SK-N-SH (cell line): ENCODE data around the gene ARHGAP26. TPM values are rescaled to one million over a fixed set of nuclear protein-coding genes. Genes with fewer than 3 reads are reported as not detected.

ENCODE experiments used
- CTCF ChIA-PET: fragments of 300-600, 350-600 bp; formaldehyde crosslinking; extraction: SDS; loops from one replicate; lab custom pipeline; 2021; lab: Yijun Ruan, JAX
- POLR2A ChIA-PET: fragments of 350-600 bp; sonication (Branson Sonifier 250); formaldehyde crosslinking; extraction: SDS; loops from one replicate; lab custom pipeline; 2020; ENCODE audit warnings: antibody characterized with exemption, inconsistent platforms; lab: Yijun Ruan, JAX
- DNase-seq: peaks from one replicate; pipeline ENCODE4 v3.0.0; 2012
- H2AFZ ChIP-seq: fragments of 200-600 bp; sonication (generic); 2 replicates; pipeline ENCODE4 v1.8.1; 2016; ENCODE audit warnings: antibody characterized with exemption, mild to moderate bottlenecking, low read depth
- H3F3A ChIP-seq: fragments of 200-600 bp; sonication (generic); replicated peaks from 2 replicates; pipeline ENCODE3; 2016; ENCODE audit warnings: antibody characterized with exemption, mild to moderate bottlenecking; ENCODE audit not compliant: insufficient read depth
- H3K27ac ChIP-seq, 2 experiments: fragments of 200-500 bp in 1 of 2; fragments of 200-600 bp in 1 of 2; sonication (Bioruptor generic) in 1 of 2; sonication (generic), shearing (Covaris generic) in 1 of 2; 2 replicates each; pipeline versions ENCODE4 v1.5.1 to v1.6.1; 2014 to 2016; ENCODE audit warnings: low read depth in 2 of 2, inconsistent platforms in 1 of 2, low read length in 1 of 2, mild to moderate bottlenecking in 1 of 2, mixed read lengths in 1 of 2
- H3K27me3 ChIP-seq: fragments of 200-600 bp; sonication (generic), shearing (Covaris generic); 2 replicates; pipeline ENCODE4 v1.6.1; 2016; ENCODE audit warnings: mixed run types; ENCODE audit not compliant: insufficient read depth
- H3K36me3 ChIP-seq, 2 experiments: fragments of 200-500 bp in 1 of 2; fragments of 200-600 bp in 1 of 2; sonication (Bioruptor generic) in 1 of 2; sonication (generic) in 1 of 2; replicated peaks in 1 of 2; 2 replicates each; pipeline versions ENCODE3 to v1.5.1; 2014 to 2016; ENCODE audit warnings: low read length in 1 of 2, mild to moderate bottlenecking in 1 of 2; ENCODE audit not compliant: insufficient read depth in 2 of 2, control insufficient read depth in 1 of 2
- H3K4me1 ChIP-seq, 2 experiments: fragments of 200-500 bp in 1 of 2; fragments of 200-600 bp in 1 of 2; sonication (Bioruptor generic) in 1 of 2; sonication (generic), shearing (Covaris generic) in 1 of 2; 2 replicates each; pipeline versions ENCODE4 v1.5.1 to v1.6.1; 2014 to 2016; ENCODE audit warnings: low read depth in 1 of 2, low read length in 1 of 2, mixed run types in 1 of 2; ENCODE audit not compliant: insufficient read depth in 2 of 2, control insufficient read depth in 1 of 2
- H3K4me2 ChIP-seq: fragments of 200-600 bp; sonication (generic), shearing (Covaris generic); 2 replicates; pipeline ENCODE4 v1.6.1; 2017; ENCODE audit warnings: mixed run types
- H3K4me3 ChIP-seq, 2 experiments: fragments of 200-500 bp in 1 of 2; fragments of 200-600 bp in 1 of 2; sonication (Bioruptor generic) in 1 of 2; sonication (generic), shearing (Covaris generic) in 1 of 2; 2 replicates each; pipeline versions ENCODE4 v1.5.1 to v1.8.1; 2014 to 2016; ENCODE audit warnings: low read depth in 2 of 2, inconsistent platforms in 1 of 2, low read length in 1 of 2, mild to moderate bottlenecking in 1 of 2, mixed read lengths in 1 of 2, moderate library complexity in 1 of 2
- H3K79me2 ChIP-seq: fragments of 200-600 bp; sonication (generic); 2 replicates; pipeline ENCODE4 v1.8.1; 2017; ENCODE audit warnings: mild to moderate bottlenecking; ENCODE audit not compliant: insufficient read depth
- H3K9ac ChIP-seq: fragments of 200-600 bp; sonication (generic); 2 replicates; pipeline ENCODE4 v1.6.1; 2017; ENCODE audit warnings: mixed run types
- H3K9me2 ChIP-seq: fragments of 200-600 bp; sonication (generic); 2 replicates; pipeline ENCODE4 v1.6.1; 2017; ENCODE audit warnings: mixed run types
- H3K9me3 ChIP-seq: fragments of 200-600 bp; sonication (generic); 2 replicates; pipeline ENCODE4 v1.6.1; 2017; ENCODE audit warnings: mixed run types, mild to moderate bottlenecking, moderate library complexity
- H4K20me1 ChIP-seq: fragments of 200-600 bp; sonication (generic); 2 replicates; pipeline ENCODE4 v1.6.1; 2017; ENCODE audit warnings: mild to moderate bottlenecking, mixed run types; ENCODE audit not compliant: insufficient read depth
- ELF1 ChIP-seq: IDR thresholded peaks from 2 replicates; pipeline ENCODE4 v1.4.0; 2012
- EP300 ChIP-seq, 2 experiments: IDR thresholded peaks; 2 replicates each; pipeline versions ENCODE4 v1.4.0 to v1.6.1; 2012; ENCODE audit warnings: borderline replicate concordance in 1 of 2, low read depth in 1 of 2, low read length in 1 of 2
- EZH2phosphoT487 ChIP-seq: fragments of 200-600 bp; sonication (generic); IDR thresholded peaks from 2 replicates; pipeline ENCODE4 v1.6.1; 2017; ENCODE audit warnings: low read depth, mixed run types, mild to moderate bottlenecking, antibody characterized with exemption, moderate library complexity, borderline replicate concordance
- FOSL2 ChIP-seq: IDR thresholded peaks from 2 replicates; pipeline ENCODE4 v1.4.0; 2012; ENCODE audit warnings: low read depth, mild to moderate bottlenecking, moderate library complexity, borderline replicate concordance
- GATA2 ChIP-seq: sonication (generic); formaldehyde crosslinking; IDR thresholded peaks from 2 replicates; pipeline ENCODE4 v1.5.0; 2020; ENCODE audit warnings: mild to moderate bottlenecking, missing genetic modification reagents
- IRF3 ChIP-seq: fragments of 150-350 bp; IDR thresholded peaks from 2 replicates; pipeline ENCODE4 v1.6.1; 2016; ENCODE audit warnings: mild to moderate bottlenecking, low read depth, low read length
- JUND ChIP-seq: IDR thresholded peaks from 2 replicates; pipeline ENCODE4 v1.4.0; 2012
- MAX ChIP-seq: IDR thresholded peaks from 2 replicates; pipeline ENCODE4 v1.4.0; 2012; ENCODE audit warnings: low read depth
- MEF2A ChIP-seq: IDR thresholded peaks from 2 replicates; pipeline ENCODE4 v1.4.0; 2012; ENCODE audit warnings: low read depth, borderline replicate concordance
- MXI1 ChIP-seq: IDR thresholded peaks from 2 replicates; pipeline ENCODE4 v1.6.1; 2012; ENCODE audit warnings: mild to moderate bottlenecking, low read depth, low read length, improper control_type of control experiment
- NFIC ChIP-seq: IDR thresholded peaks from 2 replicates; pipeline ENCODE4 v1.4.0; 2012; ENCODE audit warnings: borderline replicate concordance
- NRF1 ChIP-seq: IDR thresholded peaks from 2 replicates; pipeline ENCODE4 v1.6.1; 2012; ENCODE audit warnings: low read depth, mild to moderate bottlenecking, low read length
- POLR2AphosphoS5 ChIP-seq: IDR thresholded peaks from 2 replicates; pipeline ENCODE4 v1.6.1; 2012; ENCODE audit warnings: low read depth, low read length
- REST ChIP-seq: IDR thresholded peaks from 2 replicates; pipeline ENCODE4 v1.6.1; 2012; ENCODE audit warnings: mild to moderate bottlenecking, low read depth, low read length, moderate library complexity
- RXRA ChIP-seq: IDR thresholded peaks from 2 replicates; pipeline ENCODE4 v1.4.0; 2012; ENCODE audit warnings: low read depth, mild to moderate bottlenecking, borderline replicate concordance
- SMC3 ChIP-seq: IDR thresholded peaks from 2 replicates; pipeline ENCODE4 v1.6.1; 2012; ENCODE audit warnings: low read depth, low read length, improper control_type of control experiment
- ZBTB33 ChIP-seq: IDR thresholded peaks from 2 replicates; pipeline ENCODE4 v1.4.0; 2012; ENCODE audit warnings: low read depth, borderline replicate concordance
- WGBS: methylation state at CpG from one replicate; pipeline ENCODE4 v1.1.6; 2017; ENCODE audit warnings: low lambda C conversion rate; 5-methylcytosine and 5-hydroxymethylcytosine counted together
- polyA plus RNA-seq, 3 experiments: library from polyadenylated mRNA; depleted of rRNA; stranded (reverse); fragments of >200 nt; gene quantifications; 2 replicates each; pipeline ENCODE4 v1.2.3, GENCODE V29; 2012

Gene ARHGAP26
- polyA plus RNA-seq, 1 of the 3 experiments (the other 2 are of a cell fraction), result 6.1 TPM

GRCh38 chr5:143179126-143179740 lies 409.1 kb downstream of the ARHGAP26 start:
- Histone ChIP-seq H3K36me3 (no peaks in the 10 kb centered on the region), H3K4me3 (no peak overlapping the region), H3K27ac (no peak overlapping the region), H3K9me3 (no peaks in the 10 kb centered on the region), H3K9me2 (no peaks in the 10 kb centered on the region), H3K79me2 (no peaks in the 10 kb centered on the region), H3K27me3 (no peaks in the 10 kb centered on the region), H4K20me1 (no peaks in the 10 kb centered on the region), H3F3A (peaks cover 8% of the 10 kb centered on the region), H2AFZ (no peak overlapping the region), H3K4me2 (no peak overlapping the region), H3K4me1 (peaks cover 3 to 10% of the 10 kb centered on the region in 2 experiments), H3K9ac (no peak overlapping the region)
- no peak for DNase-seq
- TF ChIP-seq REST, result no peak
- no peak for TF ChIP-seq POLR2AphosphoS5
- TF ChIP-seq GATA2, result no peak
- no peak for TF ChIP-seq RXRA
- CTCF ChIA-PET, result no interaction called here
- POLR2A ChIA-PET, result no interaction called here
- WGBS, result 98% methylated on average over 4 of the region's 6 CpGs

- Histone ChIP-seq H3K36me3 (no peaks in the 10 kb centered on the region), H3K9me2 (no peaks in the 10 kb centered on the region), H3K4me1 (peaks cover 3 to 10% of the 10 kb centered on the region in 2 experiments), H3K9ac (no peak overlapping the region), H3K9me3 (no peaks in the 10 kb centered on the region), H3K4me3 (no peak overlapping the region), H3K27ac (no peak overlapping the region), H3K79me2 (no peaks in the 10 kb centered on the region), H3K4me2 (no peak overlapping the region), H3K27me3 (no peaks in the 10 kb centered on the region), H3F3A (peaks cover 8% of the 10 kb centered on the region), H4K20me1 (no peaks in the 10 kb centered on the region), H2AFZ (no peak overlapping the region)
- 100% methylated on average over 1 of the region's 1 CpG for WGBS
- ChIA-PET POLR2A (no interaction called here), CTCF (no interaction called here)
- DNase-seq, result no peak
- no peak for TF ChIP-seq SMC3
- TF ChIP-seq IRF3, result no peak
- no peak for TF ChIP-seq JUND
- no peak for TF ChIP-seq EP300 (IDR thresholded peaks at IDR 0.05; ENCODE audit: borderline replicate concordance in 1 of 2, low read depth in 1 of 2, low read length in 1 of 2)
- no peak for TF ChIP-seq EZH2phosphoT487
- no peak for TF ChIP-seq ZBTB33
- no peak for TF ChIP-seq FOSL2
- TF ChIP-seq MXI1, result no peak
- no peak for TF ChIP-seq MEF2A
- no peak for TF ChIP-seq ELF1
- no peak for TF ChIP-seq NRF1
- no peak for TF ChIP-seq GATA2
- no peak for TF ChIP-seq NFIC
- TF ChIP-seq MAX, result no peak
- no peak for TF ChIP-seq REST
Measured at GRCh38 chr5:143180751-143181150, 410.6 kb downstream of the ARHGAP26 start.
